BE2C (cell line): ENCODE results near the gene EEFSEC.

Experiments used
- DNase-seq: peaks from one replicate; pipeline ENCODE4 v3.0.0-alpha.2; 2020
- H3K27me3 ChIP-seq: fragments of 250-450 bp; sonication (Bioruptor Pico); 2 replicates; pipeline ENCODE4 v1.5.1; 2020; ENCODE audit warnings: mild to moderate bottlenecking
- H3K36me3 ChIP-seq: fragments of 250-450 bp; sonication (Bioruptor Pico); 2 replicates; pipeline ENCODE4 v1.5.1; 2020; ENCODE audit warnings: mild to moderate bottlenecking
- H3K4me1 ChIP-seq: fragments of 250-450 bp; sonication (Bioruptor Pico); 2 replicates; pipeline ENCODE4 v1.5.1; 2020
- H3K4me3 ChIP-seq: 2 replicates; pipeline ENCODE4 v1.5.1; 2011; ENCODE audit warnings: low read depth, low read length
- H3K9me3 ChIP-seq: fragments of 250-450 bp; sonication (Bioruptor Pico); 2 replicates; pipeline ENCODE4 v1.5.1; 2020
- CTCF ChIP-seq: IDR thresholded peaks from 2 replicates; pipeline ENCODE4 v1.5.1; 2012; ENCODE audit warnings: mild to moderate bottlenecking, low read depth, low read length

EEFSEC gene

DNA sequence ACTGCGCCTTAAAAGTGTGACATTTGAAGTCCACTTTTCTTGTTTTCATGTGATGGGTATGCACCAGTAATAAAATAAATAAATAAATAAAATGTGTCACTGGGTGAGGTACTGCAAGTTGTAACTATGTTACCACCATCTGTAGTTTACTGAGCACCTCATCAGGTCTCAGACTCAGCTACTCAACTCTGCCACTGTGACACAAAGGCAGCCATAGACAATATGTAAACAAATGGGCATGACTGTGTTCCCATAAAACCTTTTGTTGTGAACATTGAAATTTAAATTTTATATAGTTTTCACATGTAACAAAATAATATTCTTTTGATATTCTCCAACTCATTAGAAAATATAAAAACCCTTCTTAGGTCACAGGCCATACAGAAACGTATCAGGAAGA is 193.3 kb downstream of the EEFSEC start:
- no peak for TF ChIP-seq CTCF
- H3K4me1 ChIP-seq, result peaks cover 59% of the 10 kb centered on the region
- no peaks in the 10 kb centered on the region for H3K27me3 ChIP-seq
- H3K36me3 ChIP-seq, result peaks cover 14% of the 10 kb centered on the region
- H3K9me3 ChIP-seq, result no peaks in the 10 kb centered on the region; the same call in 1 of the 2 replicates
- DNase-seq, result no peak
- H3K4me3 ChIP-seq, result no peak overlapping the region

DNA sequence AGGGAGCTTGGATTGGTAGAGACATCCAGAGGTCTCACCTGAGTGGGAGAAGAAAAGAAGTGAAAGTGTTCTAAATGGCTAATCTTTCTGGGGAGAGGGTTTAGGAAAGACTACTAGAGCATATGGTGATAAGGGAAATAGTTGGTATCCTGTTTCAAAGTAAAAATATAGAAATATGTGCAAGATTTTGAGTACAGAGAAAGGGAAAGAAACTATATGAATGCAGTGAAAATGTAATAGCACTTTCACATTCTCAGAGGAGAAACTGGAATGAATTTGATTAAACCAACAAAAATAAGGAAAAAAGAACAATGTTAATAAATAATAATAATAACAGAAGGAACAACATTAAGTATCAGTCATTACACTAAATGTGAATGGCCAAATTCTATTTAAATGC is 194.0 kb downstream of the EEFSEC start:
- no peaks in the 10 kb centered on the region; the same call in 1 of the 2 replicates for H3K9me3 ChIP-seq
- no peak for DNase-seq
- H3K4me3 ChIP-seq, result no peak overlapping the region
- TF ChIP-seq CTCF, result no peak
- peaks cover 59% of the 10 kb centered on the region for H3K4me1 ChIP-seq
- no peaks in the 10 kb centered on the region for H3K27me3 ChIP-seq
- H3K36me3 ChIP-seq, result peaks cover 10% of the 10 kb centered on the region

DNA sequence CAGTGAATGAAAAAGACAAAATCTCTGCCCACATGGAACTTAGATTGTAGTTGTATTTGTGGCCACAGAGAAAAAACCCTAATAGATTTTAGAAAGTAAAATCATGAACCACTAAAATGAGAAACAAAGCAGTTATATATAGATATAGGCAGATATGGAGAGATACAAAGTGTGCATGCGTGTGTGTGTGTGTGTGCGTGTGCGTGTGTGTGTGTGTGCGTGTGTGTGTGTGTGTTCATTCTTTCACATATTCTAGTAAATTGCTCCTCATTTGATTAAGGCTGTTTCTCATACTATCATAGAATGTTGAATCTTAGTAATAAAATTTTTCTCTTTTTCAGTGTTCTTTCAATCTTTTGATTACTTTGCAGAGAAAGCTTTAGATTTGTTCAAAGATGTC is 194.8 kb downstream of the EEFSEC start:
- Histone ChIP-seq H3K27me3 (no peaks in the 10 kb centered on the region), H3K4me1 (peaks cover 54% of the 10 kb centered on the region), H3K36me3 (peaks cover 8% of the 10 kb centered on the region), H3K9me3 (no peaks in the 10 kb centered on the region; the same call in 1 of the 2 replicates), H3K4me3 (no peak overlapping the region)
- no peak for TF ChIP-seq CTCF
- DNase-seq, result no peak

- TF ChIP-seq CTCF, result peak; percentile 16; the same call in 1 of the 2 replicates
- no peaks in the 10 kb centered on the region; the same call in 1 of the 2 replicates for H3K9me3 ChIP-seq
- no peaks in the 10 kb centered on the region for H3K27me3 ChIP-seq
- peaks cover 8% of the 10 kb centered on the region for H3K36me3 ChIP-seq
- H3K4me1 ChIP-seq, result peaks cover 53% of the 10 kb centered on the region
- peak; percentile 77 for DNase-seq
- no peak overlapping the region for H3K4me3 ChIP-seq
Measured at GRCh38 chr3:128348805-128349531, 195.7 kb downstream of the EEFSEC start.

- Histone ChIP-seq H3K9me3 (no peaks in the 10 kb centered on the region; the same call in 1 of the 2 replicates), H3K36me3 (peaks cover 8% of the 10 kb centered on the region), H3K4me3 (no peak overlapping the region), H3K27me3 (no peaks in the 10 kb centered on the region), H3K4me1 (peaks cover 60% of the 10 kb centered on the region)
- no peak for TF ChIP-seq CTCF
- no peak for DNase-seq
Measured at GRCh38 chr3:128349963-128350599, 196.8 kb downstream of the EEFSEC start.

- DNase-seq, result no peak
- Histone ChIP-seq H3K36me3 (peaks cover 8% of the 10 kb centered on the region), H3K4me1 (peaks cover 62% of the 10 kb centered on the region), H3K27me3 (no peaks in the 10 kb centered on the region), H3K4me3 (no peak overlapping the region), H3K9me3 (no peaks in the 10 kb centered on the region)
- TF ChIP-seq CTCF, result no peak
Measured at GRCh38 chr3:128351546-128351945, 198.3 kb downstream of the EEFSEC start.
